Activated naive CD4-positive, alpha-beta T cell treated with anti-CD3 and anti-CD28 coated beads for 36 hours (primary cell): Measurements from ENCODE around the gene AGFG2. TPM values are rescaled to one million over a fixed set of nuclear protein-coding genes. Genes with fewer than 3 reads are reported as not detected.

Experiments
- CTCF ChIA-PET: fragments of 350-600 bp; sonication (Branson Sonifier 250); formaldehyde crosslinking; loops from one replicate; lab custom pipeline; 2021; ENCODE audit warnings: antibody characterized with exemption; lab: Charles Lee
- DNase-seq: peaks from one replicate; pipeline ENCODE4 v3.0.0-alpha.2; 2020
- H3K27ac Mint-ChIP-seq: one replicate; pipeline ENCODE4 v1.8.0; 2021; ENCODE audit warnings: mild to moderate bottlenecking, mixed read lengths
- H3K27me3 Mint-ChIP-seq: one replicate; pipeline ENCODE4 v1.8.0; 2021; ENCODE audit warnings: low read depth, mixed read lengths
- H3K36me3 Mint-ChIP-seq: one replicate; pipeline ENCODE4 v1.8.0; 2021; ENCODE audit warnings: low read depth, mixed read lengths
- H3K4me1 Mint-ChIP-seq: one replicate; pipeline ENCODE4 v1.8.0; 2021; ENCODE audit warnings: low read depth, mixed read lengths
- H3K4me3 Mint-ChIP-seq: one replicate; pipeline ENCODE4 v1.8.0; 2021; ENCODE audit warnings: mild to moderate bottlenecking, moderate library complexity, mixed read lengths
- H3K9me3 Mint-ChIP-seq: one replicate; pipeline ENCODE4 v1.8.0; 2021; ENCODE audit warnings: mixed read lengths
- intact Hi-C: fragments of 100-400 bp; cut with micrococcal nuclease; formaldehyde crosslinking; loops from one replicate; pipeline ENCODE4 v1.15.1; 2023
- total RNA-seq, 2 experiments: library from RNA; stranded (reverse); gene quantifications; one replicate each; pipeline ENCODE4 v1.2.3, GENCODE V29; 2021

The AGFG2 gene
- total RNA-seq, 2 experiments from 2014 or later: 23.4 to 23.9 TPM

DNA sequence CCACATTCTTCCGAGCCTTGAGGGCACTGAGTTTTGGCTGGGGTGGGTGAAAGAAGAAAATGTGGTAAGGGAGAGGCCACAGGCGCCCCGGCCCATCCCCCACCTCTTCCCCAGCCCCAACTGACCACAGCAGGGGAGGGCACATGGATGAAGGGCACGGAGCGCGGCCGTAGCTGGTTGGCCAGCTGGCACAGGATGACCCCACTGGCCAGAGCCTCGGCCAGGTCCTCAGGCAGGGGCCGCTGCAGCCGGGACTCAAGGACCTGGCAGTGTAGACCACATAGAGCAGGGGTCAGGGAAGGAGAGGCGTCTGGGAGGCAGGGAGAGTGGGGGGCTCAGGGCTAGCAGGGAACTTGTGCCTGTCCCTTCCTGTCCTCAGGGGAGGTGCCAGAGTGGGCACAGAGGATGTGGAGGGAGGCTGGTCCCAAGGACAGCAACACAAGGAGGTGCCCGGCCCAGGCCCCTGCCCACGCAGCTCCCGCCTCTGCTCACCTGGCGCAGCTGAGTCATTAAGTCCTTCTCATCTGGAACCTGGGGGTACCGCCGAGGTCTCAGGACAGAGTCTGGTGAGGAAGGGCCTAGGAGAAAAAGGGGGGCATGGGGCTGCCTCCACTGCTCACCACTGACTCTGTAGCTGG is 36.9 kb downstream of the AGFG2 start:
- CTCF ChIA-PET: no interaction called here

DNA sequence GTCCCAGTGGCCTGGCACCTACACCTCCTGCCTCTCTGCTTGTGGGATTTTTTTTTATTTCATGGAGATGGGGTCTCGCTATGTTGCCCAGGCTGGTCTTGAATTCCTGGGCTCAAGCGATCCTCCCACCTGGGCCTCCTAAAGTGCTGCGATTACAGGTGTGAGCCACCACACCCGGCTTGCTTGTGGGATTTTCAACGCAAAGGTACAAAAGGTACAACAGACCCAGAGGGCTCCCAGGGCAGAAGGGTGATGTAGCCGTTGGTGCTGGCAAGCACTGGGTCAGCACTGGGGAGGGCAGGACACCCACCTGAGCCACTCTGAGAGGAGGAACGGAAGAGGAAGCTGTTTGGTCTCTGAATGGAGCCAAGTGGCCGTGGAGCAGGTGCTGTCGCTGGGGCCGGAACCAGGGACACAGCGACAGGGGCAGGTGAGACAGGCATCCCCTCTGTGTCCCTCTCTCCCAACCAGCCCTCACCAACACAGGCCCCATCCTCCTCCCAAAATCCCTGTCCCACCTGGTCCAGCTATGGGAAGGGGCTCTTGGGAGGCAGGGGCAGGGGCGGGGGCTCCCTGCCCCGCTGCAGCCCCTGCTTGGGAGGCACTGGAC is 37.5 kb downstream of the AGFG2 start:
- intact Hi-C loops: no loop called here
- Mint-ChIP-seq H3K4me3 (no peak overlapping the region), H3K4me1 (peaks cover 7% of the 10 kb centered on the region), H3K9me3 (no peaks in the 10 kb centered on the region), H3K27me3 (no peaks in the 10 kb centered on the region), H3K36me3 (peaks cover 18% of the 10 kb centered on the region), H3K27ac (no peak overlapping the region)
- DNase-seq: no peak
- CTCF ChIA-PET: no interaction called here

More for the DNA sequence above, 36.9 kb downstream of the AGFG2 start:
- intact Hi-C loops: no loop called here
- Mint-ChIP-seq H3K27me3 (no peaks in the 10 kb centered on the region), H3K4me1 (peaks cover 7% of the 10 kb centered on the region), H3K36me3 (peaks cover 18% of the 10 kb centered on the region), H3K9me3 (no peaks in the 10 kb centered on the region), H3K27ac (no peak overlapping the region), H3K4me3 (no peak overlapping the region)
- DNase-seq: no peak

- H3K4me1 Mint-ChIP-seq: peaks cover 2% of the 10 kb centered on the region
- no peak overlapping the region for H3K4me3 Mint-ChIP-seq
- CTCF ChIA-PET: no interaction called here
- H3K27ac Mint-ChIP-seq: no peak overlapping the region
- no peak for DNase-seq
- intact Hi-C loops: no loop called here
- no peaks in the 10 kb centered on the region for H3K9me3 Mint-ChIP-seq
- peaks cover 18% of the 10 kb centered on the region for H3K36me3 Mint-ChIP-seq
- H3K27me3 Mint-ChIP-seq: no peaks in the 10 kb centered on the region
Measured at GRCh38 chr7:100577103-100577502, 38.1 kb downstream of the AGFG2 start.

DNA sequence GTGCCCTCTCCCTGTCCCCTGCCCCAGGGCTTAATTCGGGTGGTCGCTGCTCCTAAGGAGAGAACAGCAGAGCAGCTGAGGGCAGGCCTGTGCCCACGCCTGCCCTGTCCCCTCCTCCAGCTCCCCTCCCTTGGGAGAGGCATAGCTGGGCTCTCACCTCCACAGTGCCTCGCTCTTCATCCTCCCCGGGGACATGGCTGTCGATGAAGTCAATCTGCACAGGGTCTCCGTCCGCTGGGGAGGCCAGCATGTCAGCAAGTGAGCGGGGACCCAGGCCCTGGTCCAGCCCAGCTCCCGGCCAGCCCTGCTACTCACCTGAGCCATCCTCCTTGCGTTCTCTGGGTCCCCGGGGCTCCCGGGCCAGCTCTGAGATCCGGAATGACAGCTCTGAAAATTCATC is 38.5 kb downstream of the AGFG2 start:
- CTCF ChIA-PET: no interaction called here
- no peak for DNase-seq
- Mint-ChIP-seq H3K4me1 (peaks cover 5% of the 10 kb centered on the region), H3K4me3 (no peak overlapping the region), H3K27ac (no peak overlapping the region), H3K9me3 (no peaks in the 10 kb centered on the region), H3K36me3 (peaks cover 18% of the 10 kb centered on the region), H3K27me3 (no peaks in the 10 kb centered on the region)
- intact Hi-C loops: no loop called here

GRCh38 chr7:100578246-100579183 is 39.5 kb downstream of the AGFG2 start:
- no peak for DNase-seq
- Mint-ChIP-seq H3K36me3 (peaks cover 19% of the 10 kb centered on the region), H3K27me3 (no peaks in the 10 kb centered on the region), H3K9me3 (no peaks in the 10 kb centered on the region), H3K4me3 (no peak overlapping the region), H3K4me1 (peaks cover 12% of the 10 kb centered on the region), H3K27ac (no peak overlapping the region)
- intact Hi-C loops: no loop called here
- CTCF ChIA-PET: interaction anchor here (0.7 to 1.4 kb wide), 3 partner anchors 14 to 83 kb away, joined by 3 to 4 read pairs (median 4); no protein-coding TSS in a partner anchor

- CTCF ChIA-PET: interaction anchor here (1.1 to 1.2 kb wide), 2 partner anchors 14 to 18 kb away, joined by 3 to 4 read pairs; no protein-coding TSS in a partner anchor
- no peak for DNase-seq
- Mint-ChIP-seq H3K4me1 (peaks cover 29% of the 10 kb centered on the region), H3K27me3 (no peaks in the 10 kb centered on the region), H3K4me3 (no peak overlapping the region), H3K9me3 (no peaks in the 10 kb centered on the region), H3K36me3 (peaks cover 14% of the 10 kb centered on the region), H3K27ac (no peak overlapping the region)
- intact Hi-C loops: no loop called here
Measured at GRCh38 chr7:100580466-100581283, 41.7 kb downstream of the AGFG2 start.

DNA sequence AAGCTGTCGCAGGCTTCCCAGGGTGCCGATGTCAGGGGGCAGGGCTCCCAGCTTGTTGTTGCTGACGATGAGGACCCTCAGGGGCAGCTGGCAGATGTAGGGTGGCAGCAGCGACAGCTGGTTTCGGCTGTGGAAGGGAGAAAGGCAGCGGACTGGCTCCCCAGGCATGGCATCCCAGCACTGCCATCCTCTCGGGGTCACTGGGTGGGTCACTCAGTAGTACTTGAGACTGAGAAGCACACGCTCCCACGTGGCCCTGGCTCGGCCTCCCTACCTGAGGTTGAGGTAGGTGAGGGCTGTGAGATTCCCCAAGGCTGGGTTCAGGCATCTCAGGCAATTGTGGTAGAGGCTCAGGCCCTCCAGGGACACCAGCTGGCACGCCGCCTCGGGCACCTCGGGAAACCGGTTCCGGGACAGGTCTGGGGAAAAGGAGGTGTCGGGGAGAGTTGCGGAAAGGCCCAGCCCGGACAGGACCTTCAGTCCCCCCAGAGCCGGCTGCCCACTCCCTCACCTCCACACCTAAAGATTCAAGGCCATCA is 43.1 kb downstream of the AGFG2 start:
- H3K4me3 Mint-ChIP-seq: no peak overlapping the region
- H3K36me3 Mint-ChIP-seq: peaks cover 8% of the 10 kb centered on the region
- no peak for DNase-seq
- H3K4me1 Mint-ChIP-seq: peaks cover 29% of the 10 kb centered on the region
- H3K27me3 Mint-ChIP-seq: no peaks in the 10 kb centered on the region
- peak overlapping the region; percentile 97 for H3K27ac Mint-ChIP-seq
- H3K9me3 Mint-ChIP-seq: no peaks in the 10 kb centered on the region
- CTCF ChIA-PET: interaction anchor here (0.6 to 1.1 kb wide), 2 partner anchors 19 to 108 kb away, joined by 3 to 4 read pairs; no protein-coding TSS in a partner anchor
- intact Hi-C loops: no loop called here

DNA sequence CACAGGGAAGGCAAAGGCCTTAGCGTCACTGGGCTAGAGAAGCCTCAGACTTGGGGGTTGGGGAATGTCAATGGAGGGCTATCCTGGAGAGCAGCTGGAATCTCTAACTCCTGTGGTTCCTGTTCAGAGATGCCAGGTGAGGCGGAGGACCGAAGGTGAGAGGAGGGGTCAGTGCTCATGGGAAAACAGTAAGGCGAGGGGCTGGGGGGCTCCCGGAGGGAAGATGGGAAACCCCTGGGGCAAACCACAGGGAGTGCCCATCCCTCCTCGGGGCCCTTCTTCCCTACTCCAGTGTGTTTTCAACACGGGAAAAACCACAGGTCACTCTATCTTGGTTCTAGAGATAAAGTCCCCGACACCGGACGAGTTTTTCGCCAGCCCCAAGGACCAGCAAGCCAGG is 43.6 kb downstream of the AGFG2 start:
- peak overlapping the region; percentile 16 for H3K4me3 Mint-ChIP-seq
- intact Hi-C loops: loop anchor here (1.0 kb wide), 2 partner anchors 11 to 292 kb away; no protein-coding TSS in a partner anchor
- H3K4me1 Mint-ChIP-seq: peaks cover 29% of the 10 kb centered on the region
- H3K9me3 Mint-ChIP-seq: no peaks in the 10 kb centered on the region
- CTCF ChIA-PET: interaction anchor here (1.4 to 1.5 kb wide), 2 partner anchors 19 to 113 kb away, joined by 3 to 4 read pairs; no protein-coding TSS in a partner anchor
- peak overlapping the region; percentile 97 for H3K27ac Mint-ChIP-seq
- no peak for DNase-seq
- peaks cover 8% of the 10 kb centered on the region for H3K36me3 Mint-ChIP-seq
- no peaks in the 10 kb centered on the region for H3K27me3 Mint-ChIP-seq

- DNase-seq: peak; percentile 85
- Mint-ChIP-seq H3K9me3 (no peaks in the 10 kb centered on the region), H3K36me3 (peaks cover 8% of the 10 kb centered on the region), H3K27ac (peak overlapping the region; percentile 97), H3K4me1 (peaks cover 29% of the 10 kb centered on the region), H3K4me3 (peak overlapping the region; percentile 89), H3K27me3 (no peaks in the 10 kb centered on the region)
- CTCF ChIA-PET: interaction anchor here (0.6 to 4.6 kb wide), 8 partner anchors 14 to 155 kb away, joined by 3 to 30 read pairs (median 4); partner anchors contain the start of genes GIGYF1, MOSPD3 and ZCWPW1
- intact Hi-C loops: loop anchor here (1.0 kb wide), 2 partner anchors 12 to 291 kb away; no protein-coding TSS in a partner anchor
Measured at GRCh38 chr7:100583132-100584053, 44.4 kb downstream of the AGFG2 start.

DNA sequence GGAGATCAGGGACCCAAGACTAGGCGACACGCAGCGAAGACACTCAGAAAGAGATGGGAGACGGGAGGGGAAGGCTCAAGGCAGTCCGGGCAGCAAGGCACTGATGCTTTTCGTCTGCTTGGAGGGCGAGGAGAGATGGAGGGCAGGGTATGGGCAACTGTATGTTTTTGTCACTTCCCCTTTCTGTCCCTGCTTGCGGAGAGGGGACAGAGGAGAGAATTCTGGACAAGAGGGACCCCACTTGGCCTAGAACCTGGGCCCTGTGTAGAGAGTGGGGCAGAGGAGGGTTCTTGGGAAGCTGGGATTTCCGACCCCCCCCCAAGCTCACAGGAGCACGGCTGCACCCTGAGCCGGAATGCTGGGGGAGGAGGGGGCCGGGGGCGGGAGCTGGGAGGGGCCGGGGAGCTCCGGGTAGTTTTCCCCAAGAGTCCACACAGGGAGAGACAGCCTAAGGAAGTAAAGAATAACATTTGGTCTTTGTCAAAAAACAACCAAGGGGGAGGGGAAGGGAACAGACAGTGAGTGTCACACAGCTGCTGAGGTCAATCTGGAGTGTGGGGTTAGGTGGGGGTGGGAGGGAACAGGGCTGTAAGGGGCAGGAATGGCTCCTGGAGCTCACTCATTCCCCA is 45.2 kb downstream of the AGFG2 start:
- Mint-ChIP-seq H3K27me3 (no peaks in the 10 kb centered on the region), H3K4me3 (peak overlapping the region; percentile 89), H3K27ac (peak overlapping the region; percentile 97), H3K36me3 (peaks cover 3% of the 10 kb centered on the region), H3K4me1 (peaks cover 29% of the 10 kb centered on the region), H3K9me3 (no peaks in the 10 kb centered on the region)
- intact Hi-C loops: no loop called here
- DNase-seq: peak; percentile 23
- CTCF ChIA-PET: interaction anchor here (0.6 to 4.6 kb wide), 11 partner anchors 14 to 155 kb away, joined by 3 to 30 read pairs (median 4); partner anchors contain the start of genes GIGYF1, MOSPD3 and ZCWPW1
